GM21723 (cell line): ENCODE data around the gene TGIF2.
"Not testable (repeated sequence)": the region's sequence is repeated elsewhere in the genome, so short reads cannot be mapped to it uniquely, and the experiment has no call there.

ENCODE experiments used
- ATAC-seq: cut with Tn5 transposase; IDR thresholded peaks from one replicate; pipeline ENCODE4 v1.9.1; 2021; ENCODE audit warnings: mild to moderate bottlenecking, moderate library complexity; ENCODE audit not compliant: unreplicated experiment

Gene TGIF2

GRCh38 chr20:36546111-36546736, 27.2 kb upstream of the TGIF2 start:
- no peak for ATAC-seq

- no peak for ATAC-seq
Measured at GRCh38 chr20:36547186-36548005, 26.0 kb upstream of the TGIF2 start.

GRCh38 chr20:36548006-36548315, 25.4 kb upstream of the TGIF2 start:
- no peak for ATAC-seq

GRCh38 chr20:36548704-36549627, 24.4 kb upstream of the TGIF2 start:
- no peak for ATAC-seq

- no peak for ATAC-seq
Measured at GRCh38 chr20:36549628-36549941, 23.8 kb upstream of the TGIF2 start.

GRCh38 chr20:36549942-36550789, 23.2 kb upstream of the TGIF2 start:
- ATAC-seq: no peak

GRCh38 chr20:36550790-36551299, 22.6 kb upstream of the TGIF2 start:
- no peak for ATAC-seq

GRCh38 chr20:36555248-36555647, 18.1 kb upstream of the TGIF2 start:
- no peak for ATAC-seq

GRCh38 chr20:36562724-36563123, 10.7 kb upstream of the TGIF2 start:
- no peak for ATAC-seq

GRCh38 chr20:36563374-36563773, 10.0 kb upstream of the TGIF2 start:
- no peak for ATAC-seq

- not testable (repeated sequence) for ATAC-seq
Measured at GRCh38 chr20:36564078-36564725, 9.2 kb upstream of the TGIF2 start.

GRCh38 chr20:36564726-36565121, 8.7 kb upstream of the TGIF2 start:
- not testable (repeated sequence) for ATAC-seq

- no peak for ATAC-seq
Measured at GRCh38 chr20:36565520-36565919, 7.9 kb upstream of the TGIF2 start.

GRCh38 chr20:36569847-36570429, 3.5 kb upstream of the TGIF2 start:
- ATAC-seq: no peak

- no peak for ATAC-seq
Measured at GRCh38 chr20:36571564-36572504, 1.6 kb upstream of the TGIF2 start.

GRCh38 chr20:36572701-36573102, 695 bp upstream of the TGIF2 start:
- peak; percentile 30 for ATAC-seq

- ATAC-seq: no peak
Measured at GRCh38 chr20:36573798-36574365, 485 bp downstream of the TGIF2 start.
